ENCODE data around the gene PCBD2.
"Not testable (repeated sequence)": the region's sequence is repeated elsewhere in the genome, so short reads cannot be mapped to it uniquely, and the experiment has no call there.

The PCBD2 gene

DNA sequence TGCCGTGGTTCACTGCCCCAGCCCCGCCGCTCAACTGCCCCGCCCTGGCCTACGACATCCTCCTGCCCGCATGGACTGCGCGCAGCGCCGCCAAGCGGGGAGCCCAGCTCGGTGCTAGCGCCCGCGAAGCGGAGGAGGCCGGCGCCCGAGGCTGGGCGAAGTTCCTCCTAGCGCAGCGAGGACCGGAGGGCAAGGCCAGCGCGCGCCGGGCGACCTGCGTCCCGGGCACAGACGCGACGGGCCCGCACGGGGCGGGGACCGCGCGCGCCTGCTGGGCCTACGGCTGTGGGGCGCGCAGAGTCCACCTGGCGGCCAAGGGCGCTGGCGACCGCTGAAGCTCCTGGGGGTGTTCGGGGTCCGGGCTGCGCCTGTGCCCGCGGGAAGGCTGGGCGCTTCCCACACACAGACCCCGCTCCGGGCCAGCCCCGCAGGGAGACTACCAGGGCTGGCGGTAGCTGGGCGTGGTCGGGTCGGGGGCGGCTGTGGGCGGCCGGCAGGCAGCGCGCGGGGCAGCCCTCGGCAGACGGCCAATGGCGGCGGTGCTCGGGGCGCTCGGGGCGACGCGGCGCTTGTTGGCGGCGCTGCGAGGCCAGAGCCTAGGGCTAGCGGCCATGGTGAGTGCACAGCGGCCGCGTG, at the start of gene PCBD2:
Gene PCBD2 (plus strand): TSS at position 522 of the 636 bp plus-strand sequence. CDS start 9 bp downstream, at position 531.
- peak; percentile 90 for DNase-seq (ENCODE audit: low read depth)
- TF ChIP-seq, protein P1, sequence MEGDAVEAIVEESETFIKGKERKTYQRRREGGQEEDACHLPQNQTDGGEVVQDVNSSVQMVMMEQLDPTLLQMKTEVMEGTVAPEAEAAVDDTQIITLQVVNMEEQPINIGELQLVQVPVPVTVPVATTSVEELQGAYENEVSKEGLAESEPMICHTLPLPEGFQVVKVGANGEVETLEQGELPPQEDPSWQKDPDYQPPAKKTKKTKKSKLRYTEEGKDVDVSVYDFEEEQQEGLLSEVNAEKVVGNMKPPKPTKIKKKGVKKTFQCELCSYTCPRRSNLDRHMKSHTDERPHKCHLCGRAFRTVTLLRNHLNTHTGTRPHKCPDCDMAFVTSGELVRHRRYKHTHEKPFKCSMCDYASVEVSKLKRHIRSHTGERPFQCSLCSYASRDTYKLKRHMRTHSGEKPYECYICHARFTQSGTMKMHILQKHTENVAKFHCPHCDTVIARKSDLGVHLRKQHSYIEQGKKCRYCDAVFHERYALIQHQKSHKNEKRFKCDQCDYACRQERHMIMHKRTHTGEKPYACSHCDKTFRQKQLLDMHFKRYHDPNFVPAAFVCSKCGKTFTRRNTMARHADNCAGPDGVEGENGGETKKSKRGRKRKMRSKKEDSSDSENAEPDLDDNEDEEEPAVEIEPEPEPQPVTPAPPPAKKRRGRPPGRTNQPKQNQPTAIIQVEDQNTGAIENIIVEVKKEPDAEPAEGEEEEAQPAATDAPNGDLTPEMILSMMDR (conservative IDR thresholded peaks at IDR 0.05; ENCODE audit: low read depth, low read length) = peak; percentile 73
- peak within 1 kb of the TSS; percentile 82 for H3K4me3 ChIP-seq (ENCODE audit: low read depth, low read length)

DNA sequence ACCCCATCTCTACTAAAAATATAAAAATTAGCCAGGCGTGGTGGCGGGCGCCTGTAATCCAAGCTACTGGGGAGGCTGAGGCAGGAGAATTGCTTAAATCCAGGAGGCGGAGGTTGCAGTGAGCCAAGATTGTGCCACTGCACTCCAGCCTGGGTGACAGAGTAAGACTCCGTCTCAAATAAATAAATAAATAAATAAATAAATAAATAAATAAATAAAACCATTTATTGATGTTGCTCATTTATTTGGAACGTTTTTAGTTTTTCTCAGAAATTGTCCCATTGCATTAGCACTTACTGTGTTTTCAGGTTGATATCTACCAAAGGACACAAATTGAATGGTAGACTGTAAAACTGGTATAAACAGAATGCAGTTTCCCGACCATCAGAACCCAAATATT, 48.5 kb upstream of the PCBD2 start:
- not testable (repeated sequence) for H3K4me3 ChIP-seq (ENCODE audit: low read depth, low read length); DNase-seq (ENCODE audit: low read depth)

DNA sequence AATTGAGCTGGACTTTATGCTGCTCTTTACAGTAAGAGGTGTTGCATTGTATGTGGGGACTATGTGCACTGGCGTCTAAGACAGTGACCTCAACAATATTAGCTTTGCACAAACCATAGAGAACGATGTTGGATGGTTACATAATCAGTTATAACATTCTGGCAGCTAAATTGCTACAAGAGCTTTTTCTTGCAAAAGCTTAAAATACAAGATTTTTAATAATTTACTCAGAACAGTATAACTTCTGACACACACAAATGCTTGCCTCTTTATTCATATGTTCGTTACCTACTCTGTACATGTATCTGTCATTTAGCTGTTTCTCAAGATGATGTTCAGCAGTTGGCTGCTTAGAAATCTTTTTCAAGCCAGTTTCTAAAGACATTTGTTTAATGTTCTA, 47.5 kb upstream of the PCBD2 start:
- H3K4me3 ChIP-seq (ENCODE audit: low read depth, low read length) = no peak overlapping the region
- no peak for DNase-seq (ENCODE audit: low read depth)
- TF ChIP-seq, protein P1 (conservative IDR thresholded peaks at IDR 0.05; ENCODE audit: low read depth, low read length) = no peak

DNA sequence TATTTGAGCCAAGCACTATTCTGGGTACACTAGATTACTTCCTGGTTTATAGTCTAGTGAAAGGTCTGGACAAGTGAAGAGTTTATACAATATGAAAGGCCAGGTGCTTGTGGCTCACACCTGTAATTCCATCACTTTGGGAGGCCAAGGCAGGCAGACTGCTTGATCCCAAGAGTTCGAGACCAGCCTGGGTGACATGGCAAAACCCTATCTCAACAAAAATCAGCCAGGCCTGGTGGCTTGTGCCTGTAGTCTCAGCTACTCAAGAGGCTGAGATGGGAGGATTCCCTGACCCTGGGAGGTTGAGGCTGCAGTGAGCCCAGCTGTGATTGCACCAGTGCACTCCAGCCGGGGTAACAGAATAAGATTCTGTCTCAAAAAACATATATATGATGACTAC, 40.2 kb upstream of the PCBD2 start:
- TF ChIP-seq, protein P1 (conservative IDR thresholded peaks at IDR 0.05; ENCODE audit: low read depth, low read length) = no peak
- no peak overlapping the region for H3K4me3 ChIP-seq (ENCODE audit: low read depth, low read length)
- DNase-seq (ENCODE audit: low read depth) = no peak

DNA sequence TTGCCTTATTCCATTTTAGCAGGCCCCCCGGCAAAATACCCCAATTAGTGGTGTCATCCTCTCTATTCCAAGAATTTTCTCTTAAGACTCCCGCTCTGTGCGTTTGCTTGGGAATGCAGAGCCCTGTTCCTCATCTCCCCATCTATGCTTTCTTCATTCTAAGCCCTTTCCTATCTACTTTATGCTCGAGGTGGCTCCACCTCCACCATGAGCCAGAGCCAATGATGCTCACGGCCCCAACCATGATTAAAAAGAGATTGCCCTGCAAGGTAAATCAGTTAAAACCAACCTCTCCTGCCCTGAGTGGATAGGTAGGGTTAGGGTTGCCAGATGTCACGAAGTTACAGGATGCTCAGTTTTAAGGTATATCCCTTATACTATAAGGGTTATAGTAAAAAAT, 31.4 kb upstream of the PCBD2 start:
- TF ChIP-seq, protein P1 (conservative IDR thresholded peaks at IDR 0.05; ENCODE audit: low read depth, low read length) = no peak
- DNase-seq (ENCODE audit: low read depth) = no peak
- no peak overlapping the region for H3K4me3 ChIP-seq (ENCODE audit: low read depth, low read length)

DNA sequence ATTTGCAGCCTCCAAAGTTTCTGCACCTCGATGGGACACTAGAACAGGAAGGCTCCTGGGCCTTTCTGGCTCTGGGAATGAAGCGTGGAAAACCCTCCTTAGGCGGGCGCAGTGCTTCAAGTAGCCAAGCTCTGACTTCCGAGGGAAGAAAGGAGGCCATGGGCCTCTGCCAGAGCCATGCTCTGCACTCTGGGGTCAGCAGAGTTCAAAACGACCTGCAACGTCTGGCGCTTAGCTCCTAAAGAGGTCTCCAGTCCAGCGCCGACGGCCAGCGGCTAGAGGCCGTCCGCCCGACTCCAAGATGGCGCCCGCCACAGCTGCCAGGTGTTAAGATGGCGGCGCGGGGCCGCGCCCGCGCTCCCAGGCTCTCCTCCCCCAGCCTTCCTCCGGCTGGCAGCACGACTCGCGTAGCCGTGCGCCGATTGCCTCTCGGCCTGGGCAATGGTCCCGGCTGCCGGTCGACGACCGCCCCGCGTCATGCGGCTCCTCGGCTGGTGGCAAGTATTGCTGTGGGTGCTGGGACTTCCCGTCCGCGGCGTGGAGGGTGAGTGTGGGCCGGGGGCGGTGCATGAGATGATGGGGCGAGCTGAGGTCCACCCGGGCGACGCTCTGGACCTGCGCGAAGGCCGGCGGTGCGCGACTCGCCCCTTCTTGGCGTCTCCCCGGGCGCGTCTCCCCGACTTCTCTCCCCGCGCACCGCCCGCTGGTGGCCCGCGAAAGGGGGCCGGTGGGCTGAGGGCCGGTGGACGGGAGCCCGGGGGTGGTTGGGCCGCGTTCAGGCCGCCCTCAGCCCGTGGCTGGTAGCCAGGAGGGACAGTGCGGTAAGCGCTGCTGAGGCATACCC, 30.7 kb upstream of the PCBD2 start, which contains the start of gene TXNDC15:
Gene TXNDC15 (plus strand): TSS at position 385 of the 844 bp plus-strand sequence. CDS start 57 bp downstream, at position 442.
- peak; percentile 90 for DNase-seq (ENCODE audit: low read depth)
- TF ChIP-seq, protein P1 (conservative IDR thresholded peaks at IDR 0.05; ENCODE audit: low read depth, low read length) = no peak
- H3K4me3 ChIP-seq (ENCODE audit: low read depth, low read length) = peak within 1 kb of the TSS; percentile 99

DNA sequence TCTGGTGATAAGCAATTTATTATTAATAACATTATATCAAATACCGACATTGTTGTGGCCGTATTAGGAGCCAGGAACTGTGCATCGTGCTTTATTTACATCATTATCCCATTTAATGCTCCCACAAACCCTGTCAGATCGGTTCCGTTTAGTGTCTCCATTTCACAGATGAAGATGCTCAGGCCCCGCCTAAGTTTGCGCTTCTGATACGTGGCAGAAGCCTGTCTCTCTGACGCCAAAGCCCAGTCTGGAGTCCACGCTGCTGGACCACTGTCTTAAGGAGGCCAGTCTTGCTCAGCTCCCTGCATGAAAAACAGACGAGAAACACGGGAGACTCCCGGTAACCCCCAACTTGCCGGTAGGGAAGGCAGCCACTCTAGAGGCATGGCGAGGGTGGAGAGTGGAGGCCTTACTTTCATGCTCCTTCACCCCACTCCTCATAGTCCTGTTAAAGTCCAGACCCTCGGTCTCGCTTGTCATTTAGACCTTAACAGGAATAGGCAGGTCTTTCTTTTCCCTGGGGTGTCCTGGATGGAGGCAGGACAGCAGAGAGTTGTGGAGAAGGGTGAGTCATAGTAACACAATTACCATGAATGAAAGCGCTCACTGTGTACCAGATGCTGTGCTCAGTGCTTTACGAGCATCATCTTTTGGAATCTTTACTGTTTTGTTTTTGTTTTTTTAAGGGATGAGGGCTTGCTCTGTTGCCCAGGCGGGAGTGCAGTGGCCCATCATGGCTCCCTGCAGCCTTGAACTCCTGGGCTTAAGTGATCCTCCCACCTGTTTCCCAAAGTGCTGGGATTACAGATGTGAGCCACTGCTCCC, 29.9 kb upstream of the PCBD2 start:
- peak overlapping the region; percentile 99 for H3K4me3 ChIP-seq (ENCODE audit: low read depth, low read length)
- TF ChIP-seq, protein P1 (conservative IDR thresholded peaks at IDR 0.05; ENCODE audit: low read depth, low read length) = no peak
- peak; percentile 95 for DNase-seq (ENCODE audit: low read depth)
